Lung (tissue), 12 donors: Measurements from ENCODE around the gene C15orf39. TPM values are rescaled to one million over a fixed set of nuclear protein-coding genes. Genes with fewer than 3 reads are reported as not detected.

Experiments used
- ATAC-seq: fragments of 200-7000 bp; cut with Tn5 transposase; one replicate; pipeline ENCODE4 v1.9.1; 2020; ENCODE audit warnings: moderate number of reproducible peaks; ENCODE audit not compliant: insufficient read depth, low FRiP score
- DNase-seq, 3 donors: peaks; one replicate each; pipeline ENCODE4 v3.0.0-alpha.2; 2013 to 2017
- H3K27ac ChIP-seq, 2 donors: one replicate each; pipeline ENCODE4 v1.5.1; 2013; ENCODE audit warnings: mild to moderate bottlenecking in 2 of 2, moderate library complexity in 2 of 2, control low read depth in 1 of 2, inconsistent platforms in 1 of 2, low read depth in 1 of 2, low read length in 1 of 2
- H3K27me3 ChIP-seq, 3 donors: one replicate each; pipeline ENCODE4 v1.5.1; 2013; ENCODE audit warnings: low read length in 2 of 3; ENCODE audit not compliant: control insufficient read depth in 3 of 3, insufficient read depth in 3 of 3
- H3K36me3 ChIP-seq, 4 donors: one replicate each; pipeline ENCODE4 v1.5.1; 2013; ENCODE audit warnings: low read length in 4 of 4, mild to moderate bottlenecking in 1 of 4, moderate library complexity in 1 of 4; ENCODE audit not compliant: control insufficient read depth in 4 of 4, insufficient read depth in 4 of 4
- H3K4me1 ChIP-seq, 5 donors: one replicate each; pipeline ENCODE4 v1.5.1; 2013; ENCODE audit warnings: low read length in 5 of 5, mild to moderate bottlenecking in 2 of 5, moderate library complexity in 1 of 5; ENCODE audit not compliant: control insufficient read depth in 5 of 5, insufficient read depth in 5 of 5
- H3K4me3 ChIP-seq: one replicate; pipeline ENCODE4 v1.5.1; 2013; ENCODE audit warnings: mild to moderate bottlenecking, control low read depth, moderate library complexity
- H3K9ac ChIP-seq, 2 donors: one replicate each; pipeline ENCODE4 v1.5.1; 2013; ENCODE audit warnings: low read length in 2 of 2, control low read depth in 1 of 2; ENCODE audit not compliant: insufficient read depth in 1 of 2
- H3K9me3 ChIP-seq, 4 donors: one replicate each; pipeline ENCODE4 v1.5.1; 2013; ENCODE audit warnings: low read length in 3 of 4, mild to moderate bottlenecking in 1 of 4, moderate library complexity in 1 of 4; ENCODE audit not compliant: control insufficient read depth in 4 of 4, insufficient read depth in 3 of 4
- WGBS, 2 donors: extraction: QIAGEN DNeasy Blood & Tissue Kit; methylation state at CpG; one replicate each; pipeline ENCODE4 v1.1.7; 2013; 5-methylcytosine and 5-hydroxymethylcytosine counted together
- polyA plus RNA-seq, 2 donors: library from polyadenylated mRNA; stranded (reverse); fragments of 200-250 nt; gene quantifications; one replicate each; pipeline ENCODE4 v1.2.1, GENCODE V29; 2013
- total RNA-seq, 2 donors: library from RNA; depleted of rRNA in 1 of 2; stranded (reverse); fragments of >200 nt in 1 of 2; gene quantifications; one replicate each; pipeline ENCODE4 v1.2.1, GENCODE V29; 2014 to 2021
- TF ChIP-seq, protein P1 (sequence below): IDR thresholded peaks from 2 replicates; pipeline ENCODE4 v1.5.1; 2012; ENCODE audit warnings: mild to moderate bottlenecking; ENCODE audit errors: control extremely low read depth, extremely low read depth
- donor health status: control.
- donor health status: control.
- donor health status: Bipolar disorder and iron deficiency.
- donor health status: healthy.
- donor health status: DM: yes; HTN: yes; CAD: no.

C15orf39 gene
- total and polyA plus RNA-seq, 4 donors = 13.1 to 57.7 (median 25.6) TPM

DNA sequence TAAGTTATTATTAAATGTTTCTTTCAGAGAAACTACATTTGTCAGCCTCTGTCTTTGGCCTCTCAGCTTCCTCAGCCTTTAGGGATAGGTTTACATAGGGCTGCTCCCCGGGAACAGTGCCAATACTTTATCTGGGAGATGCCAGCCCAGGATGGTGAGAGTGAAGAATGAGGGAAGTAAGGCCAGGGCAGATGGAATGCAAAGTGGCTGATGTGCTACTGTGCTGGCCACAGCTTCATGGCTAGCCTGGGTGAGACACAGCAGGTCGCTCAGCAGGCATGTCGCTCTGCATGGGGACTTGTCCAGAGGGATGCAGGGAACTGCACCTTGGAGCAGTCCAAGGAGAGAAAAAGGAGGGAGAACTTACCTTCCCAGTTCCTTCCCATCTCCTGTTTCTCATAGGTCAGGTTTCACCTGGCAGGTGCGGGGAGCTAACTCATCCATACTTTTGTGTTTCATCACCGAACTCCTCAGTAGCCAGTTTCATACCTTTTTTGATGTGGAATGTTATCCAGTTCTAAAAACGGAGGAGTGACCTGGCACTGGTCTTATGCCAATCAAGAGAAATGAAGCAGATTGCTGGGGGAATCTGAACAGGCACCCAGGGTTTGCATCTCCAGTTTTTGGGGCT, 30.9 kb upstream of the C15orf39 start:
- H3K27ac ChIP-seq = peak overlapping the region in 1 of 2 donors; percentile 45

DNA sequence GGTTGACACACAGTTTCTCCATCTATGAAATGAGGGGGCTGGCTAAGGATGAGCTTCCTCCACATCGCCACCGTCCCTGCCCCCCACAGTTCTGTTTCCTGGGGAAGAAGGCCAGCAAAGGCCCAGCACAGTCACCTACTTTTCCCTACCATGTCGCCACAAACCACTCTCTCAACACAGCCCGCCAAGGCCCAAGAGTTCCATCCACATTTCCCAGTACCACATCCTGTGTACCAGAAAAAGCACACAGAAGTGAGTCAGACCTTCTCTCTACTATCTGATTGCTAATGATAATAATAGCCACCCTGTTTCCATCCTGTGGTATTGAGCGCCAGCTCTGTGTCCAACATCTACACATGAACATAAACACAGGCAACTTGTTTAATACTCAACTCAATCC, 30.3 kb upstream of the C15orf39 start:
- TF ChIP-seq, protein P1, sequence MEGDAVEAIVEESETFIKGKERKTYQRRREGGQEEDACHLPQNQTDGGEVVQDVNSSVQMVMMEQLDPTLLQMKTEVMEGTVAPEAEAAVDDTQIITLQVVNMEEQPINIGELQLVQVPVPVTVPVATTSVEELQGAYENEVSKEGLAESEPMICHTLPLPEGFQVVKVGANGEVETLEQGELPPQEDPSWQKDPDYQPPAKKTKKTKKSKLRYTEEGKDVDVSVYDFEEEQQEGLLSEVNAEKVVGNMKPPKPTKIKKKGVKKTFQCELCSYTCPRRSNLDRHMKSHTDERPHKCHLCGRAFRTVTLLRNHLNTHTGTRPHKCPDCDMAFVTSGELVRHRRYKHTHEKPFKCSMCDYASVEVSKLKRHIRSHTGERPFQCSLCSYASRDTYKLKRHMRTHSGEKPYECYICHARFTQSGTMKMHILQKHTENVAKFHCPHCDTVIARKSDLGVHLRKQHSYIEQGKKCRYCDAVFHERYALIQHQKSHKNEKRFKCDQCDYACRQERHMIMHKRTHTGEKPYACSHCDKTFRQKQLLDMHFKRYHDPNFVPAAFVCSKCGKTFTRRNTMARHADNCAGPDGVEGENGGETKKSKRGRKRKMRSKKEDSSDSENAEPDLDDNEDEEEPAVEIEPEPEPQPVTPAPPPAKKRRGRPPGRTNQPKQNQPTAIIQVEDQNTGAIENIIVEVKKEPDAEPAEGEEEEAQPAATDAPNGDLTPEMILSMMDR = no peak
- ATAC-seq = no peak
- Histone ChIP-seq H3K27ac (peak overlapping the region in 1 of 2 donors; percentile 45), H3K9me3 (no peaks in the 10 kb centered on the region), H3K9ac (no peak overlapping the region), H3K36me3 (no peaks in the 10 kb centered on the region), H3K27me3 (no peaks in the 10 kb centered on the region), H3K4me3 (no peak overlapping the region), H3K4me1 (peaks cover 0 to 12% (median 0%) of the 10 kb centered on the region in 5 donors)
- DNase-seq = no peak
- WGBS, 2 donors = 23 to 48% methylated on average over 5 of the region's 5 CpGs

More for the DNA sequence above, 30.9 kb upstream of the C15orf39 start:
- DNase-seq = no peak
- ATAC-seq = no peak
- TF ChIP-seq, protein P1 = no peak
- WGBS, 2 donors = 79 to 88% methylated on average over 6 of the region's 6 CpGs
- Histone ChIP-seq H3K9me3 (no peaks in the 10 kb centered on the region), H3K4me3 (no peak overlapping the region), H3K36me3 (no peaks in the 10 kb centered on the region), H3K27me3 (no peaks in the 10 kb centered on the region), H3K4me1 (peaks cover 0 to 12% (median 0%) of the 10 kb centered on the region in 5 donors), H3K9ac (no peak overlapping the region)

DNA sequence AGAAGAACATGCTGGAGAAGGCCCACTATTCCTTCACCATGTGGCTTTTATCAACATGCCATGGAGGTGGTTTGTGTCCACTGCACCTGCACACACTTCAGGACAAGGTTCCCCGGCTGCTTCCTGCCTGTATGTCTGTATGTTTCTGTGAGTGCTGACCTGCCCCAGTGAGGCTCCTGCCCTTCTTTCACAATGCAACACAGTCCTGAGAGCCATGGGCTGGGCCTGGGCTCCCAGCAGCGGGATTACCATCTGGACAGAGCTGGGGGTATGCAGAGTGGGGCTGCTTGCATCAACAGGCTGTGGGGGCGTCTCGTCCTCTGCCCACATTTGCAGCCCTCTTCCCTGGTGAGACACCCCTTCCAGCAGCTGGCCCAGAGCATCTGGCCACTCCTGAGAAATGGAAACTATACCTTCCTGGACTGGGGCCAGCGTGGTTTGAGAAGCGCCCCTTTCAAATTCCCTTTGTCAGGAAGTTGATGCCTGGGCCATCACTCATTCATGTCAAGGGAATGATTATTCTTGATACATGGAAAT, 29.3 kb upstream of the C15orf39 start:
- TF ChIP-seq, protein P1 = no peak
- no peaks in the 10 kb centered on the region for H3K9me3 ChIP-seq
- no peaks in the 10 kb centered on the region for H3K36me3 ChIP-seq
- H3K27me3 ChIP-seq = no peaks in the 10 kb centered on the region
- peak overlapping the region in 1 of 2 donors; percentile 17 for H3K27ac ChIP-seq
- no peak overlapping the region for H3K9ac ChIP-seq
- 74 to 86% methylated on average over 6 of the region's 6 CpGs for WGBS, 2 donors
- ATAC-seq (no peak), DNase-seq (no peak)
- peaks cover 0 to 20% (median 0%) of the 10 kb centered on the region in 5 donors for H3K4me1 ChIP-seq
- H3K4me3 ChIP-seq = no peak overlapping the region

DNA sequence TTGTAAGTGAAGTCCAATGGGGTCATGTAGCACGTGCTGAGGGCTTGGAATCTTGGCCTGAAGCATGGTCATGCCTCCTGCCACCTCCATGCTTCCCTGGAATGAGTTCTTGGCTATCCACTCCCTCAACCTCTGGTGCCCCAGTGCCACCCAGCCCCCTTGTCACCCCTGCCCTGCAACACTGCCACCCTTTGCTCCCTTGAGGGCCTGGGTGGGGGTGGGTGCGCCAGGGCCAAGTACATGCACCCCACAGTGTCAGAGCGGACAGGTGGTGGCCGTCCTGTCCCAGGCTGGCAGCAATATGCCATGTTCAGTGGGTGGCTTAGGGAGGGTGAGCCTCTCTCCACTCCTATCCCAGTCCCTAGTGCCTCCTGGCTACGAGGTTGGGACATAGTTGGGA, 27.6 kb upstream of the C15orf39 start:
- DNase-seq = no peak

More for the DNA sequence above, 27.6 kb upstream of the C15orf39 start:
- ATAC-seq = no peak
- H3K27ac ChIP-seq = no peak overlapping the region
- peaks cover 0 to 31% (median 7%) of the 10 kb centered on the region in 5 donors for H3K4me1 ChIP-seq
- TF ChIP-seq, protein P1 = no peak
- H3K9ac ChIP-seq = no peak overlapping the region
- H3K27me3 ChIP-seq = no peaks in the 10 kb centered on the region
- no peaks in the 10 kb centered on the region for H3K9me3 ChIP-seq
- no peak overlapping the region for H3K4me3 ChIP-seq
- no peaks in the 10 kb centered on the region for H3K36me3 ChIP-seq
- 96 to 98% methylated on average over 5 of the region's 5 CpGs for WGBS, 2 donors
